GM21447 (cell line): ENCODE data around the gene XPNPEP2.

Source experiments
- ATAC-seq: cut with Tn5 transposase; IDR thresholded peaks from one replicate; pipeline ENCODE4 v1.9.1; 2021; ENCODE audit not compliant: unreplicated experiment

The XPNPEP2 gene

DNA sequence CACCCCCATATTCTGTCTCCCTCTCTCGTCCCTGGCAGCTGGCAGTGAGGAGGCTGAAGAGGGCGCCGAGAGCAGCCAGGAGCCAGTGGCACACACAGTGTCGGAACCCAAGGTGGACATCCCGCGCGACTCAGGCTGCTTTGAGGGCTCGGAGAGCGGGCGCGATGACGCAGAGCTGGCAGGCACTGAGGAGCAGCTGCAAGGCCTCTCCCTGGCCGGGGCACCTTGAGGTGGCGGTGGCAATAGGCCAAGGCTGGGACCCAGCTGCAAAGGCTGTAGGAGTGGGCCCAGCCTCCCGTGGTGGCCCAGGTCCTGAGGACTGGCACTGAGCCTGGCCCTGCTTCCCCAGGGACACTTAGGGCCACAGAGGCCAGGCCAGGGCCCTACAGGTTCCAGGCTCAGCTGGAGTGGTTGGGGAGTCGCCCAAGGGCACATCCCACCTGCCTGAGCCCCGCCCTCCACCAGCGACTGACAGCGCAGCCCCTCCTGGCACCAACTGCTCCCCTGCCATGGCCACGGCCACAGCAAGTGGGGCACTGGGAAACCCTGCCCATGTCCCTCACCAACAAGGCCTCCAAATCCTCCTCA is 54.9 kb downstream of the XPNPEP2 start:
- no peak for ATAC-seq

GRCh38 chrX:129795584-129795983 is 56.8 kb downstream of the XPNPEP2 start:
- no peak for ATAC-seq

- no peak for ATAC-seq
These were observed 58.6 kb downstream of the XPNPEP2 start for GRCh38 chrX:129797251-129797906.

DNA sequence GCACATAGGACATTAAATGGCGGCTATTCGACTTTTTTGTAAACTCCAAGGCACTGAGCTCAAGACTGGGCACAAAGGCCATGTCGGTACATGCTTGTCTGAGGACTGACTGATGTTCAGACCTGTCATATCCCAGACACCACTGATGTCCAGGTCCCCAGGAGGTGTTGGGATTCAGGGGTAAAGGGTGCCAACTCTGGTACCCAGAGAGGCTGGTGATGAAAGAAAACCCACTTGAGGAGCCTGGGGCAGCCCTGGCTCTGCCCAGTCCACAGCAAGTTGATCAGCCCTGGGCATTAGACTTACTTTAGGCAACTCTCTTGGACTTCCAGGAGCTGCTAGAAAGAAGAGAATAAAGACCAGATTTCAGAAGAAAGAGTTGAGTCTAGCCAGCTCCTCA is 59.7 kb downstream of the XPNPEP2 start:
- ATAC-seq: no peak

DNA sequence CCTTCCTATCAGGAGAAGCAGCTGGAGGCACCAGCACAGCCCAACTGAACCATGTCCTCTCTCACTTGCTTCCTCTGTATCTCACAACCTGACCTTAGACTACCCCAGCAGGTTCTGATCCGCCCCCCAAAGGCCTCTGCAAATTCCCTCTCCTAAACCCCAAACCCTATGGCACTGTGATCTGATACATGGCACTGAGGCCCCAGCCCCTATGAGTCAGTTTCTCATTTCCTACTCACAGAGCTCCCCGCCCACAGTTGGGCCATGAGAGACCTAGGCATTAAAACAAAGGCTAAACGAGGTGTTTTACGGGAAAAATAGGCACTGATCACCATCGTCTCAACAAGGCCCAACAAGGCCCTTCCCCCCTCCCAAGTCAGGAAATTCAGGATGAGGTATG is 60.1 kb downstream of the XPNPEP2 start:
- ATAC-seq: no peak

GRCh38 chrX:129800186-129800585 is 61.4 kb downstream of the XPNPEP2 start:
- ATAC-seq: no peak

DNA sequence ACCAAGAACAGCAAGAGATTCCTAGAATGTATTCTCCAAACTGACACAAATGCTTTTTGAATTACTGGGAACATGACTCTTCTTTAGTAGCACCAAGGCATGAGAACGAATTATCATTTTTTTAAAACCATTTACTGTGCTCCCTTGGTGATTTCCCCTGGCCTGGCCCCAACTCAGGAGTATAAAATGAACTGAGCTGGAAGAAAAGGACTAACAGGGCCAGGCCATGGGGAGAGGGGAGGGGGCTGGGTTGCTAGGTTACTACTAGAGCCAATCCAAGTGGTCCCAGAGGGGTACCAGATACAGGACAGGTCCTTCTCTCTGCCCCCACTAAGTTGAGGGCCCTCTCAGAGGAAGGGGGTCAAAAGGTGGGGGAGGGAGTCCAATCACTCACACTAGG is 64.1 kb downstream of the XPNPEP2 start:
- ATAC-seq: no peak

DNA sequence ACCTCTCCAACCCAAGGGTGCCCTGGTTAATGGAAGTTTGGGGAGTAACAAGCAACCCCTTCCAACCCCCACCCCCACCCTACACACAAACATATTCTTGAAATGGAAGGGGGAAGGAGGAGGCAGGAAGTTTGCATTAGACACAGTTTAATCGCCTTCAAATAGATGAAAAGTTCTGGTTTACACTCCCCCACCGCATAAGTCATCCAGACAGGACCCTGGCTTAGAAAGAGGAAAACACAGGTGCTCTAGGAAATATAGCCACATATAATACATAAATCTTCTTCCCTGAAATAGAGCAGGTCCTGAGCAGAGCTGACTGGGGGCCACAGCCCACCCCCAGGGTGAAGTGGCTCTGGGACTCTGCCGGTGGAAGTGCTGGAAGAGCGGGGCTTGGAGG is 66.0 kb downstream of the XPNPEP2 start:
- no peak for ATAC-seq

DNA sequence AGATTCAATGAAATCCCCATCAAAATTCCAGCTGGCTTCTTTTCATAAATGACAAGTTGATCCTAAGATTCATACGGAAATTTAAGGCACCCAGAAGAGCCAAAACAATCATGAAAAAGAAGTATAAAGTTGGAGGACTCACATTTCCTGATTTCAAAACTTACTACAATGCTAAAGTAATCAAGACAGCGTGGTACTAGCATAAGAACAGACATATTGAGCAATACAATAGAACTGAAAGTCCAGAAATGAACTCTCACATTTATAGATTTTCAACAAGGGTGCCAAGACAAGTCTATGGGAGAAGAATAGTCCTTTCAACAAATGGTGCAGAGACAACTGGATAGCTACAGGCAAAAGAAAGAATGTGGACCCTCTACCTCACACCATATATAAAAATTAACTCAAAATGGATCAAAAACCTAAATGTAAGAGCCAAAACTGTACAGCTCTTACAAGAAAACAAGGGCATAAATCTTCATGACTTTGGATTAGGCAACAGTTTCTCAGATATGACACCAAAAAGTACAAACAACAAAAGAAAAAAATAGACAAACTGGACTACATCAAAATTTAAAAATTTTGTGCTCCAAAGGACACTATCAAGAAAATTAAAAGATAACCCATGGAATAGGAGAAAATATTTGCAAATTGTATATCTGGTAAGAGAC is 69.5 kb downstream of the XPNPEP2 start:
- ATAC-seq: no peak

DNA sequence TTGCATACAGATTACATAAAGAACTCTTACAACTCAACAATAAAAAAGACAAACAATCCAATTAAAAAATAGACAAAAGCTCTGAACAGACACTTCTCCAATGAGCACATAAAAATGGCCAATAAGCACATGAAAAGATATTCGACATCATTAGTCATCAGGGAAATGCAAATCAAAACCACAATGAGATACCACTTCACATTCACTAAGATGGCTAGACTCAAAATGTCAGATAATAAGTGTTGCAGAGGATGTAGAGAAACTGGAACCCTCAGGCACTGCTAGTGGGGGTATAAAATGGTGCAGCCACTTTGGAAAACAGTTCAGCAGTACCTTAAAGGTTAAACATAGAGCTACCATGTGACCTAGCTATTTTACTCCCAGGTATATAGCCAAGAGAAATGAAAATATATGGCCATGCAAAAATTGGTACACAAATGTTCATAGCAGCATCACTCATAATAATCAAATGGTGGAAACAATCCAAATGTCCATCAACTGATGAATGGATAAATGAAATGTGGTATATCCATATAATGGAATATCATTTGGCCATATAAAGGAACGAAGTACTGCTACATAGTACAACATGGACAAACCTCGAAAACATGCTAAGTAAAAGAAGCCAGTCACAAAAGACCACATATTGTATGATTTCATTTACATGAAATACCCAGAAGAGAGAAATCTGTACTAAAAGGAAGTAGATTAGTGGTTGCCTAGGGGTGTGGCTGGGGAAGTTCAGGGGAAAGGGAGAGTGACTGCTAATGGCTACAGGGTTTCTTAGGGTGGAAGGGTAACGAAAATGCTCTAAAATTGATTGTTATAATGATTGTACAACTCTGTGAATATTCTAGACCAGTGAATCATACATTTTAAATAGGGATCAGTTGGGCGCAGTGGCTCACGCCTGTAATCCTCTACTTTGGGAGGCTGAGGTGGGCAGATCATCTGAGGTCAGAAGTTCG is 70.3 kb downstream of the XPNPEP2 start:
- no peak for ATAC-seq

- ATAC-seq: no peak
These were observed 75.0 kb downstream of the XPNPEP2 start for GRCh38 chrX:129813662-129814368.

DNA sequence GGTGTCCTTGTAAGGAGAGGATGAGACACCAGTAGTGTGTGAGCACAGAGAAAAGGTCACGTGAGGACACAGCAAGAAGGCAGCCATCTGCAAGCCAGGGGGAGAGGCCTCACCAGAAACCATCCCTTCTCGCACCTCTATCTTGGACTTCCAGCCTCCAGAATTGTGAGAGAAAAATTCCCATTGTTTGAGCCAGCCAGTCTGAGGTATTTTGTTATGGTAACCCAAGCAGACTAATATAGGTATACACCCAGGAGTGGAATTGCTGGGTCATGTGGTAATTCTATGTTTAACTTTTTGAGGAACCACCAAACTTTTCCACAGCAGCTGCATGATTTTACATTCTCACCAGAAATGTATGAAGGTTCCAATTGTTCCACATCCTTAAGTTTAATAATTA is 79.3 kb downstream of the XPNPEP2 start:
- no peak for ATAC-seq
